ENCODE measurements around the gene STAT4.

Gene STAT4

GRCh38 chr2:191063584-191063983 lies 87.2 kb downstream of the STAT4 start (continued):
- no peak for TF ChIP-seq CREB5 (CRISPR knock-in tag; IDR thresholded peaks at IDR 0.05; ENCODE audit: low read depth)

GRCh38 chr2:191061381-191061980 lies 89.3 kb downstream of the STAT4 start:
- no peak for ATAC-seq
- TF ChIP-seq OSR1 (CRISPR knock-in tag; IDR thresholded peaks at IDR 0.05) (no peak), TSHZ2 (CRISPR knock-in tag; IDR thresholded peaks at IDR 0.05) (no peak), PATZ1 (CRISPR knock-in tag; IDR thresholded peaks at IDR 0.05; ENCODE audit: borderline replicate concordance) (no peak)

GRCh38 chr2:191059308-191059707 lies 91.5 kb downstream of the STAT4 start:
- no peak for ATAC-seq

More at GRCh38 chr2:191059308-191059707, 91.5 kb downstream of the STAT4 start:
- TF ChIP-seq ISL1 (CRISPR knock-in tag; IDR thresholded peaks at IDR 0.05), result no peak
- TF ChIP-seq ZFP30 (CRISPR knock-in tag; IDR thresholded peaks at IDR 0.05), result no peak
- no peak for TF ChIP-seq GLIS3 (CRISPR knock-in tag; IDR thresholded peaks at IDR 0.05)
- TF ChIP-seq BACH2 (CRISPR knock-in tag; IDR thresholded peaks at IDR 0.05; ENCODE audit: borderline replicate concordance), result no peak
- TF ChIP-seq TSHZ2 (CRISPR knock-in tag; IDR thresholded peaks at IDR 0.05), result no peak
- TF ChIP-seq POU6F1 (CRISPR knock-in tag; IDR thresholded peaks at IDR 0.05; ENCODE audit: borderline replicate concordance, low read depth), result no peak
- TF ChIP-seq SNAI2 (CRISPR knock-in tag; IDR thresholded peaks at IDR 0.05), result no peak
- TF ChIP-seq CSRNP3 (CRISPR knock-in tag; IDR thresholded peaks at IDR 0.05), result no peak
- no peak for TF ChIP-seq ZNF8 (CRISPR knock-in tag; IDR thresholded peaks at IDR 0.05)
- no peak for TF ChIP-seq CSDC2 (CRISPR knock-in tag; IDR thresholded peaks at IDR 0.05)
- no peak for TF ChIP-seq ZNF565 (CRISPR knock-in tag; conservative IDR thresholded peaks at IDR 0.05; ENCODE audit: low read depth)
- no peak for TF ChIP-seq PATZ1 (CRISPR knock-in tag; IDR thresholded peaks at IDR 0.05; ENCODE audit: borderline replicate concordance)
- no peak for TF ChIP-seq ESRRG (CRISPR knock-in tag; IDR thresholded peaks at IDR 0.05)
- no peak for TF ChIP-seq RARB (CRISPR knock-in tag; IDR thresholded peaks at IDR 0.05)
- no peak for TF ChIP-seq ZC3H10 (CRISPR knock-in tag; IDR thresholded peaks at IDR 0.05)
- no peak for TF ChIP-seq PPARA (CRISPR knock-in tag; IDR thresholded peaks at IDR 0.05; ENCODE audit: borderline replicate concordance)
- no peak for TF ChIP-seq ARNTL (CRISPR knock-in tag; IDR thresholded peaks at IDR 0.05; ENCODE audit: borderline replicate concordance, low read depth)
- TF ChIP-seq TOX (CRISPR knock-in tag; IDR thresholded peaks at IDR 0.05; ENCODE audit: borderline replicate concordance), result no peak
- TF ChIP-seq OSR1 (CRISPR knock-in tag; IDR thresholded peaks at IDR 0.05), result no peak
- no peak for TF ChIP-seq CREB5 (CRISPR knock-in tag; IDR thresholded peaks at IDR 0.05; ENCODE audit: low read depth)

Measured in SK-N-SH treated with all-trans-retinoic acid at 6 μM for 48 hours (cell line).